ENCODE measurements around the gene CATSPERD.

CATSPERD gene

DNA sequence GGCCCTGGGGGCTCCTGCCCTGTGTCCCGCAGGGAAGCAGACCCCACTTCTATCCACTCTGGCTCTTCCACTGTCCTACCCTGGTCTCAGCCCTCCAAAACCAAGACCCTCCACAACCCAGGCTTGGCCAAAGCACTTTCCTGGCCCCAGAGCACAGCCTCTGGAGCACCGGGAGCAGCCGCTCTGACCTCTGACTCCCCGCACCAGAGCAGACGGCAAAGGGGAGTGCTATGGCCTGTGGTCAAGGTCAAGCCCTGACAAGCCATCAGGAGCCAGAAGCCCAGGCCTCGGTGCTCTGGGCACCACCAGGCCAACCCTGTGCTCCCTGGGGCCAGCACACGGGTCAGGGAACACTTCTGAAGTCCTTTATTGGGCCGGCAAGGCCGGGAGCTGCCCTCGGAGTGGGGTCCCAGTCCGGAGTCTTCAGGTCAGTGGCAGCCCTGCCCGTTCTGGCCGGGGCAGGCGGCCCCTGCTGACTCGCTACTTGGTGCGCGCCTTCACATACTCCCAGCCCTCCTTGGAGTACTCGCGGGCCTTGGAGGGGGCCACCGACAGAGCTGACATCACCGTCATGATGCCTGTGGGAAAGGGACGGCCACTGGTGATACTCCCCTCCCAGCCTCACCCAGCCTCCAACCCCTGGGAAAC lies 42.2 kb upstream of the CATSPERD start:
- H3K27ac ChIP-seq (ENCODE audit: insufficient read depth, low read length, poor library complexity, severe bottlenecking), result no peak overlapping the region
- no peak for DNase-seq
- no peaks in the 10 kb centered on the region for H3K9me3 ChIP-seq (ENCODE audit: control insufficient read depth, low read length)
- no peaks in the 10 kb centered on the region for H3K27me3 ChIP-seq (replicated peaks; ENCODE audit: control insufficient read depth, insufficient read depth, low read length, poor library complexity, severe bottlenecking)
- H3K4me3 ChIP-seq (ENCODE audit: insufficient read depth, low read depth, low read length, poor library complexity, severe bottlenecking), result no peak overlapping the region
- H3K4me1 ChIP-seq (ENCODE audit: control insufficient read depth, insufficient read depth, low read length, poor library complexity, severe bottlenecking), result peaks cover 13% of the 10 kb centered on the region
- H3K36me3 ChIP-seq (ENCODE audit: control insufficient read depth, insufficient read depth, low read length), result no peaks in the 10 kb centered on the region

DNA sequence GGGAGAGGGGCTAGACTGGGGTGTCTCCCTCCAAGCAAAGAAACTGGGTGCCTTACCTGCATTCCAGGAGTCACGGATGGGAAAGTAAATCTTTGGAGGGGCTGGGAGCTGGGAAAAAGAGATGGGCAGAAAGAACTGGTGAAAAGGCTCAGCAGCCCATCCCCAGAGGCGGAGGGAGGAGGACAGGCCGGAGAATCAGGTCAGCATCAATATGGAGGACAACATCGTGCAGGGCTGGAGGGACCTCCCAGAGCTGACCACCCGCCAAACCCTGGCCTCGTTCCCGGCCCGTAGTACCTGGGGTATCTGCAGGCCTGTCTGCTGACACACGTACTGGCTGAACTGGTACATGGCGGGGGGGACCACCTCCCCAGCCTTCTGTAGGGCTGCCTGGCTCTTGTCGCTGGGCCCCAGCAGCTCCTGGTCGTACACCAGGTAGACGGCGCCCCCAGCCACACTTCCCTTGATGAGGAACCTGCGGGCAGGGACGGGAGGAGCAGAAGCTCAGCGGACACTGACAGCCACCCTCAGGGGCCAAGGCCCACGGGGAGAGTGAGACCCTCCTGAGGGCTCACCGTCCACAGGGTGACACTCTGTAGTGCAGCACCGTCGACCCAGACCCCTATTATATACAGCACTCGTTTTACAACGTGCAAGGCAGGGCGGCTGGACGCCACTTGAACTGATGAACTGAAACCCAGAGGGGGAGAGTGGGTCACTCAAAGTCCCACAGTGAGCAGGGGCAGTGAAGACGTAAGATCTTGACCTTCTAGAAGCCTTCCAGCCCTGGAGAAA lies 41.0 kb upstream of the CATSPERD start:
- Histone ChIP-seq H3K9me3 (ENCODE audit: control insufficient read depth, low read length) (no peaks in the 10 kb centered on the region), H3K4me3 (ENCODE audit: insufficient read depth, low read depth, low read length, poor library complexity, severe bottlenecking) (peak overlapping the region; percentile 95), H3K27me3 (replicated peaks; ENCODE audit: control insufficient read depth, insufficient read depth, low read length, poor library complexity, severe bottlenecking) (no peaks in the 10 kb centered on the region), H3K27ac (ENCODE audit: insufficient read depth, low read length, poor library complexity, severe bottlenecking) (peak overlapping the region; percentile 97), H3K4me1 (ENCODE audit: control insufficient read depth, insufficient read depth, low read length, poor library complexity, severe bottlenecking) (peaks cover 13% of the 10 kb centered on the region), H3K36me3 (ENCODE audit: control insufficient read depth, insufficient read depth, low read length) (no peaks in the 10 kb centered on the region)
- DNase-seq, result no peak

DNA sequence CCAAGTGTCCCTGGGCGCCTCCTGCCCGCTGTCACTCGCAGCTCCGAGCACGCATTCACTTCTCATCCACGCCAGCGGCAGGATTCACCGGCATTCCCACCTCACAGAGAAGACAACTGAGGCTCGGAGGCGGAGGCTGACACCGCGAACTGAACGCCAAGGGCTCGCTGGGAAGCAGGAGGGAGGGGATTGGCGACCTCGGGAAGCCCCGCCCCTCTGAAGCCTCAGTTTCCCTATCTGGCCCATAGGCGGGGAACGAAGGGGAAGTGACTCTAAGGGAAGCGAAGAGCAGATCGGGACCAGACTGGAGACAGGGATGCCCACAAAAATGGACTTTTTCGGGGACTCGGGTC lies 40.4 kb upstream of the CATSPERD start:
- Histone ChIP-seq H3K4me1 (ENCODE audit: control insufficient read depth, insufficient read depth, low read length, poor library complexity, severe bottlenecking) (peaks cover 13% of the 10 kb centered on the region), H3K9me3 (ENCODE audit: control insufficient read depth, low read length) (no peaks in the 10 kb centered on the region), H3K36me3 (ENCODE audit: control insufficient read depth, insufficient read depth, low read length) (no peaks in the 10 kb centered on the region), H3K4me3 (ENCODE audit: insufficient read depth, low read depth, low read length, poor library complexity, severe bottlenecking) (peak overlapping the region; percentile 95), H3K27me3 (replicated peaks; ENCODE audit: control insufficient read depth, insufficient read depth, low read length, poor library complexity, severe bottlenecking) (no peaks in the 10 kb centered on the region), H3K27ac (ENCODE audit: insufficient read depth, low read length, poor library complexity, severe bottlenecking) (peak overlapping the region; percentile 97)
- no peak for DNase-seq

DNA sequence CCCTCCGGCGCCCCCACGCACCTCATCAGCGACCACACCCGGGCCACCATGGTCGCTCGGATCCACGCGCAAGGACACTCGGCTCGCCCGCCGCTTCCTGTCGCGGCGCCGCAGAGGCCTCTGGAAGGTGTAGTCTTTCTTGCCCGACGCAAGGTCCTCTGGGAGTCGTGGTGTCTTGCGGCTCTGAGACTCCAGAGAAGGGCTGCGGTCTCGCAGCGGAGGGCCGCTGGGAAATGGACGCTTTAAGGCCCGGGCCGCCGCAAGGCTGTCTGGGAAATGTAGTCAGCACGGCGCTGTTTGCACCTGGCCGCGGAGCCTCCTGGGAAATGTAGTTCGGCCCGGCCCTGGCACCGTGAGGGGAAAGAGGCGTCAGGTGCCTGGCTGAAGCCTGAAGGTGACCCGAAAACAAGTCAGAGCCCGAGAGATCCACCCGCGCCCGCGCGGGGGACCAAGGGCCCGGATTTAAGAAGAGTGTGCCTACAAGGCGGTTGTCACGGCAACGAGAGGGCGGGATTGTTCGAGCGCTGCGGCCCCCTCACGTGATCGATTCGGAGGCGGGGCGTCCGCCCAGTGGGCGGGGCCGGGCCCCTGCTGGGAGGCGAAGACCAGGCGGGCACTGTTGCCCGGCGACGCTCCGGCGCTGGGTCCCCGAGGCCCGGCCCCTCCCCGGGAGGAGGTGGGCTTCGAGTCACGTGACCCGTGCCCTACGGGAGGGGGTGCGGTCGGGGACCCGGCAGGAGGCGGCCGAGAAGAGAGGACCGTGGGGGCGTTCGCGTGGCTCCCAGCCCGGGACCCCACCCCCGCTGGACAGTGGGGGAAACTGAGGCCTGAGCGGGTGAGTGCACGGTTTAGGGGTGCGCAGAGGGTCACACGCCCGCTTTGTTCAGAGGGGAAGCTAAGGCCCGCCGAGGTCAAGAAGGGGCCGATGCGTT lies 39.7 kb upstream of the CATSPERD start, which contains the start of the genes HSD11B1L and MICOS13:
Gene HSD11B1L, plus strand, starts transcription at position 591 of the 932 bp plus-strand sequence. CDS start 3,806 bp downstream, outside the sequence.
Gene MICOS13, minus strand, starts transcription at position 80 of the 932 bp plus-strand sequence. Its CDS starts 30 bp downstream, at position 50.
- H3K9me3 ChIP-seq (ENCODE audit: control insufficient read depth, low read length), result no peaks in the 10 kb centered on the region
- peak; percentile 95 to 98 (median 98) for DNase-seq
- H3K36me3 ChIP-seq (ENCODE audit: control insufficient read depth, insufficient read depth, low read length), result no peaks in the 10 kb centered on the region
- peaks cover 13% of the 10 kb centered on the region for H3K4me1 ChIP-seq (ENCODE audit: control insufficient read depth, insufficient read depth, low read length, poor library complexity, severe bottlenecking)
- no peaks in the 10 kb centered on the region for H3K27me3 ChIP-seq (replicated peaks; ENCODE audit: control insufficient read depth, insufficient read depth, low read length, poor library complexity, severe bottlenecking)
- H3K4me3 ChIP-seq (ENCODE audit: insufficient read depth, low read depth, low read length, poor library complexity, severe bottlenecking), result peak within 1 kb of the TSS; percentile 95
- H3K27ac ChIP-seq (ENCODE audit: insufficient read depth, low read length, poor library complexity, severe bottlenecking), result peak within 1 kb of the TSS; percentile 97

DNA sequence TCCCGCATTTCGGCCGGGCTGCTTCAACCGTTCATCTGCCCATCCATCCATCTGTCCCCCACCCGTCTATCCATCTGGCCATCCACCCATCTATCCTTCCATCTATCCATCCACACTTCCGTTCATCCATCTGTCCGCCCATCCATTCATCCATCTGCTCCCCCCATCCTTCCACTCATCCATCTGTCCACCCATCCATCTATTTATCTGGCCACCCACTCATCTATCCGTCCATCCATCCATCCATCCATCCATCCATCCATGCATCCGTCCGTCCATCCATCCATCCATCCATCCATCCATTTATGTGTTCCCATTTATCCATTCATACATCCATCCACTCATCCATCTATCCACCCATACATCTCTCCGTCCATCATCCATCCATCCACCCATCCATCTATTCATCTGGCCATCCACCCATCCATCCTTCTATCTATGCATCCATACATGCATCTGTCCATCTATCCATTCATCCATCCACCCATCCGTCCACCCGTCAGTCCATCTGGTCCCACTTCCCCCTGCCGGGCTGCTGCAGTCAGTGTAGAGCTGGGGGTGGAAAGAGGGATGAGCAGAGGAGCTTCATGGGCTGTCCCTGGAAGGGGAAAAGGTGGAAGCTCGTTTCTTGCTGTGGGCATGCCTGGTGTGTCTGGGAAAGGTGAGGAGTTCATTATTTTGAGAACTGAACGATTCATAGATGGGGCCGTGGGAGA lies 38.9 kb upstream of the CATSPERD start:
- Histone ChIP-seq H3K9me3 (ENCODE audit: control insufficient read depth, low read length) (no peaks in the 10 kb centered on the region), H3K36me3 (ENCODE audit: control insufficient read depth, insufficient read depth, low read length) (no peaks in the 10 kb centered on the region), H3K4me3 (ENCODE audit: insufficient read depth, low read depth, low read length, poor library complexity, severe bottlenecking) (peak overlapping the region; percentile 95), H3K27me3 (replicated peaks; ENCODE audit: control insufficient read depth, insufficient read depth, low read length, poor library complexity, severe bottlenecking) (no peaks in the 10 kb centered on the region), H3K27ac (ENCODE audit: insufficient read depth, low read length, poor library complexity, severe bottlenecking) (no peak overlapping the region), H3K4me1 (ENCODE audit: control insufficient read depth, insufficient read depth, low read length, poor library complexity, severe bottlenecking) (peaks cover 13% of the 10 kb centered on the region)
- no peak for DNase-seq

DNA sequence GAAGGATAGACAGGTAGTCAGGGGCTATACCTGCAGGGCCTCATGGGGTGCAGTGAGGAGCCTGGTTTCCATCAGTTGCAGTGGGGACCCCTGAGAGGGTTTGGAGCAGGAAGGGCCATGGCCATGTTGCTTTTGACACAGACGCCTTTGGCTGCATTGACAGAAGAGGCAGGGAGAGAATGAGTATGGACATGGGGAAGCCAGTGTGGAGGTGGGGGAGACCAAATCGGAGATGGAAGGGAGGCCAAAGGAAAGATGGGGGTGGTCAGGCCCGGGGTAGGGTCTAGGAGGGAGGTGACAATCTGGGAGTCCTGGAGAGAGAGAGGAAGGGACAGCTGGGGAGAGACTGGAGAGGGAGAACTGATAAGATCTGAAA lies 38.3 kb upstream of the CATSPERD start:
- Histone ChIP-seq H3K4me1 (ENCODE audit: control insufficient read depth, insufficient read depth, low read length, poor library complexity, severe bottlenecking) (peaks cover 18% of the 10 kb centered on the region), H3K4me3 (ENCODE audit: insufficient read depth, low read depth, low read length, poor library complexity, severe bottlenecking) (no peak overlapping the region), H3K27me3 (replicated peaks; ENCODE audit: control insufficient read depth, insufficient read depth, low read length, poor library complexity, severe bottlenecking) (no peaks in the 10 kb centered on the region), H3K9me3 (ENCODE audit: control insufficient read depth, low read length) (no peaks in the 10 kb centered on the region), H3K36me3 (ENCODE audit: control insufficient read depth, insufficient read depth, low read length) (no peaks in the 10 kb centered on the region), H3K27ac (ENCODE audit: insufficient read depth, low read length, poor library complexity, severe bottlenecking) (no peak overlapping the region)
- no peak for DNase-seq

DNA sequence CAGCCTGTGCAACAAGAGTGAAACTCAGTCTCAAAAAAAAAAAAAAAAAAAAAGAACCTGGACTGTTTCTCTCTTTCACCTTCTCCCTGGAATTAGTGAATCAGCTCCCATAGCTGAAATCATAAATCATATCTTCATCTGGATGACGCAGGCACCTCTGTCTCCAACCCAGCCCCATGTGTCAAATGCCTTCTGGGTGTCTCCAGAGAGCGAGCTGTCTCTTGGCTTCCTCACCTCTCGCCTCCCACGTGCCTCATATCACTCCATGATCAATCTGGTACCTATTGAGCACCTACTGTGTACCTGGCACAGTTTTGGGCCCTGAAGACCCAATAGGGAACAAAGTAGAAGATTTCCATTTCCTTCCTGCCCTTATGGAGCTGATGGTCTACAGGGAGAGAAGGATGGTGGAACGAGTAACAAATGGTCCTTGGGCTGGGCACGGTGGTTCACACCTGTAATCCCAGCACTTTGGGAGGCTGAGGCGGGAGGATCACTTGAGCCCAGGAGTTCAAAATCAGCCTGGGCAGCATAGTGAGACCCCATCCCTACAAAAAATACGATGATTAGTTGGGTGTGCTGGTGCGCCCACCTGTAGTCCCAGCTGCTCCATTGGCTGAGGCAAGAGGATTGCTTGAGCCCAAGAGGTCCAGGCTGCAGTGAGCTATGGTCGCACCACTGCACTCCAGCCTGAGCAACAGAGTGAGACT lies 37.1 kb upstream of the CATSPERD start:
- no peak for DNase-seq
- Histone ChIP-seq H3K27ac (ENCODE audit: insufficient read depth, low read length, poor library complexity, severe bottlenecking) (no peak overlapping the region), H3K9me3 (ENCODE audit: control insufficient read depth, low read length) (no peaks in the 10 kb centered on the region), H3K36me3 (ENCODE audit: control insufficient read depth, insufficient read depth, low read length) (no peaks in the 10 kb centered on the region), H3K27me3 (replicated peaks; ENCODE audit: control insufficient read depth, insufficient read depth, low read length, poor library complexity, severe bottlenecking) (no peaks in the 10 kb centered on the region), H3K4me3 (ENCODE audit: insufficient read depth, low read depth, low read length, poor library complexity, severe bottlenecking) (no peak overlapping the region), H3K4me1 (ENCODE audit: control insufficient read depth, insufficient read depth, low read length, poor library complexity, severe bottlenecking) (peaks cover 24% of the 10 kb centered on the region)

DNA sequence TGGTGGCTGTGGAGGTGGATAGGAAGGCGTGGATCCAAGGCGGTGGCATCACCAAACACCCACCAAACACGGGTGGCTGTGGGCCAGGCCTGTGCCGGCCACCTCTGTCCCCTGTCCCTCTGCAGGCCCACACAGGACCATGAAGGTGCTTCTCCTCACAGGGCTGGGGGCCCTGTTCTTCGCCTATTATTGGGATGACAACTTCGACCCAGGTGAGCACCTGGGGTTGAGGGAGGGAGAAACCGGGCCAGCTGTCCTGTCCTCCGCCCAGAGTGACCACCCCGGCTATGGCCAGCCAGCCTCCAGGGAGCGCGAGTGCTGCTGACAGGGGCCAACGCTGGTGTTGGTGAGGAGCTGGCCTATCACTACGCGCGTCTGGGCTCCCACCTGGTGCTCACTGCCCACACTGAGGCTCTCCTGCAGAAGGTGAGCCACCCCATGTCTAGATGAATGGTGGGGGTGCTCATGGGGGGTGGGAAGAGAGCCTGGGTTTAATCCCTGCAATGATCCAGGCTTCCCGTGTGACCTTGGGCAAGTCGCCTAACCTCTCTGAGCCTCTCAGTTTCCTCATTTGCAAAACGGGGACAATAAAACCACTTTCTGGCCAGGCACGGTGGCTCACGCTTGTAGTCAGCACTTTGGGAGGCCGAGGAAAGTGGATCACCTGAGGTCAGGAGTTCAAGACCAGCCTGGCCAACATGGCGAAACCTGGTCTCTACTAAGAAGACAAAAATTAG lies 35.6 kb upstream of the CATSPERD start:
- DNase-seq, result no peak
- H3K27ac ChIP-seq (ENCODE audit: insufficient read depth, low read length, poor library complexity, severe bottlenecking), result no peak overlapping the region
- no peak overlapping the region for H3K4me3 ChIP-seq (ENCODE audit: insufficient read depth, low read depth, low read length, poor library complexity, severe bottlenecking)
- no peaks in the 10 kb centered on the region for H3K9me3 ChIP-seq (ENCODE audit: control insufficient read depth, low read length)
- peaks cover 20% of the 10 kb centered on the region for H3K4me1 ChIP-seq (ENCODE audit: control insufficient read depth, insufficient read depth, low read length, poor library complexity, severe bottlenecking)
- no peaks in the 10 kb centered on the region for H3K27me3 ChIP-seq (replicated peaks; ENCODE audit: control insufficient read depth, insufficient read depth, low read length, poor library complexity, severe bottlenecking)
- no peaks in the 10 kb centered on the region for H3K36me3 ChIP-seq (ENCODE audit: control insufficient read depth, insufficient read depth, low read length)

Data from effector memory CD4-positive, alpha-beta T cell (primary cell).